GM19239 (cell line): ENCODE data around the gene MGRN1.
A peak's percentile ranks its signal among the peaks of the same experiment; 100 is the strongest.

Experiments
- DNase-seq: peaks from one replicate; pipeline ENCODE4 v3.0.0; 2011; ENCODE audit warnings: low spot score; ENCODE audit not compliant: insufficient read length
- FAIRE-seq: peaks from 2 replicates; lab custom pipeline; 2011; peaks lifted over from hg19 to GRCh38; lab: Jason Lieb, UNC

MGRN1 gene

DNA sequence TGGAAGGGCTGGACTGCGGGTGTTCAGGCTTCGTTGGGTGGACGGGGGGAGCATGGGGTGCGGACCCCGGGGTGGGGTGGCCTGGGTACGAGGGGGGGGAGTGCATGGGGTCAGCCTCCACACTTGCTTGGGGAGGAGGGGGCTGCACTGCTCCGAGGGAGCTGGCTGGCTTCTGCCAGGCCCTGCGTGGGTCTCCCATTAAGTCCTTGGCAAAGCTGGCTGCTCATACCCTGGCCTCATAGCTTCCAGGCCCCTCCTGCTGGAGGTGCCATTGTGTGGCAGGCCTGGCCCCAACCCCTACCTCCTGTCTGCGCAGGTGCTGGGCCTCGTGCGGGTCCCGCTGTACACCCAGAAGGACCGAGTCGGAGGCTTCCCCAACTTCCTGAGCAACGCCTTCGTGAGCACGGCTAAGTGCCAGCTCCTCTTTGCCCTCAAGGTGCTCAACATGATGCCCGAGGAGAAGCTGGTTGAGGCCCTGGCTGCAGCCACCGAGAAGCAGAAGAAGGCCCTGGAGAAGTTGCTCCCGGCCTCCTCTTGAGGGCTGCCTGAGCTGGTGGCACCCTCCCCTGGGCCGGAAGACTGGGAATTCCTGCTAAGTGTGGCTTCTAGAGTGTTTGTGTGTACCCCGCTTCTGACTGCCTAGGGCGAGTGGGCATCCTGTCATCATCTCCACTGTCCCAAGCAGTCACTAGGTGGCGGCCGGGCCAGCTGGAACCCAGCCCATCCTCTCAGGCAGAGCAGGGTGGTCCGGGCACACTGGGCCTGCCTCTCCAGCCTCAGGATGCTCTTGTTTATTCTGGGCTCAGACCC lies 70.2 kb downstream of the MGRN1 start:
- FAIRE-seq = no peak
- no peak for DNase-seq

- FAIRE-seq = no peak
- no peak for DNase-seq
Measured at GRCh38 chr16:4695473-4696171, 71.0 kb downstream of the MGRN1 start.

DNA sequence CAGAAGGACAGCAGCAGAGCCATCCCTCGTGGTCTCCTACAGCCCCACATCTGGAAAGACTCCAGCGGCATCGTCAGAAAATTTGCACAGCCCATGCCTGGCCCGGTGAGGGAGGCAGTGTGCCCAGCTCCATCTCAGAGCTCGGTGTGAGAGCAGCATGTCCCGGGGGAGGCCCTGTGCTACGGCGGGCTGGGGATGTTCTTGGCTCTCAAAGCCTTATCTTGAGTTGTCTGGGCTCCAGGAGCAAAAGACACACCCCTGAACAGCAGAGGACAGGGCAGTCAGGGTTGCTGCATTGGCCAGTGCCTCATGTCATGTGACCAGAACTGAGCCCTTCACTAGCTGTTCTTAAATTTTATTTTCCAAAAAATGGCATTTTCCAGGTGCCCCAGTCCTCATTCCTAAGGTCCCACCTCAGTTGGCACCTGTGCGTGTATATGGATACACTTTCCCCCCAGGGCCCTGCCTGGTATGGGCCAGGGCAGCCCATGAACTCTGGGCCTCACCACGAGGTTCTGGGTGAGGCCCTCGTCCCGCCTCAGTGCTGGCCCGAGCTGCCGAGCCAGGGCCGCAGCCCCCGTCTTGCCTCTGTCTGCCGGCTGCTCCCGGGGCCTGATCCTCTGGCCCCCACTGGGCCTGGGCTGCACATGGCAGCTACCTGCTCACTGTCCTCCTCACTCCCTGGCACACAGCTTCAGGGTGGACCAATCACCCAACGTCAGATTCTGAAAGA lies 71.7 kb downstream of the MGRN1 start:
- FAIRE-seq (no peak), DNase-seq (no peak)

DNA sequence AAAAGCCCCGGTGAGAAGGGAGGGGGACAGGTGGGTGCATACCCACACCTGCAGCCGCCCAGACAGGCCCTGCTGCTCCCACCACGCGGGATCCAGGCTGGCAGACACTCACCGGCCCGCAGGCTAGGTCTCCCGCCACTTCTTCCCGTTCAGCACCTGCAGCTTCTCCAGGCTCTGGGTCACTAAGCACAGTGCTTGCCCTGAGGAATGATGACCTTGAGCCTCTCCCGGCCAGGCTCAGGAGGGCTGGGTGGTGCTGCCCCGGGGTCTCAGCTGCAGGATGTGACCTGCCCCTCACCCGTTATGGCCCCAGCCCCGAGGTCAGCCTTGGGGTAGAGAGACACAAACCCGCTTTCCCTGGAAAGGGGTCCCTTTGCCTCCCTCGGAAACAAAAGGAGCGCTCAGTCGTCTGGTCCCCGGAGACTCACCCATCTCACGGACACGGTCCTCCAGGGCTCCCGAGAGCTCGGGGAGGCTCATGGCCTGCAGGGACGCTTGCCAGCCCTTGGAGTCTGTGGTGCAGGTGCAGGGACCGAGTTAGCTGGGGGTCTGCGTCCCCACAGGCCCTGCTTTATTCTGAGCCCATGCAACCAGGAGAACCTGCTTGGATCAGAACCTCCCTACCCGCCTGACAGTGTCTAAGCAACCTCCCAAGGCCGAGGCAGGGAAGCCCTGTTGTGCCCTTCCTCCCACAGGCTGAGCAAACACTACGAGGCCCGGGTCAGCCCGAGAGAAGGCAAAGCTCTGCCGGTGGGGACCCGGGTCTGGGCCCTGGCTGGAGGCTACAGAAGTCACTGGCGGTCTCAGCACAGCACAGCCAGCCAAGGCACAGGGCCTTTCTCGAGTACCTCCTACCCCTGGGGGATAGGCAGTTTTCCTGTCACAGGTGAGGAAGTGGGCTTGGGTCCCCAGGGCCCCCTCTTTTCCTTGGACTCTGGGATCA lies 72.5 kb downstream of the MGRN1 start:
- DNase-seq (no peak), FAIRE-seq (no peak)

DNA sequence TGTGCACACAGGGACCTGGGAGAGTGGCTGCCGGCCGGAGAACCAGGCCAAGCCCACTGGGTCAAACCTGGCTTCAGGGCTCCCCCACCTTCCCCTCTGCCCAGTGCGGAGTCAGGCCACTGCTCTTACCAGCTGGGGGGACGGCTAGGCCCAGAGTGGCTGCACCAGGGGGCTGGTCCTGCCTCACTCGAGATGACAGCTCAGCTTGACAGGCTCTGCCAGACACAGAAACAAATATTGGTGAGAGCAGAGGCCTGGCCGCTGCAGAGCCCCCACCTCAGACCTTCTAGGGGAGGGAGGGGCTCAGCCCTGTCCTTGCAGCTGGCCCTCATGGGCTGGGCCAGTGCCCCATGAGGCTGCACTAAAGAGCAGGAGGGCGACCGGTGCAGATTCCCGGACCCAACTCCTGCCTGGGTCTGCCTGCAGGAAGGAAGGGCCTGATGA lies 73.2 kb downstream of the MGRN1 start:
- DNase-seq (no peak), FAIRE-seq (no peak)

- FAIRE-seq (no peak), DNase-seq (no peak)
Measured at GRCh38 chr16:4698321-4699045, 73.9 kb downstream of the MGRN1 start.

GRCh38 chr16:4699046-4699556 lies 74.5 kb downstream of the MGRN1 start:
- FAIRE-seq (no peak), DNase-seq (no peak)

GRCh38 chr16:4700380-4700996 lies 75.9 kb downstream of the MGRN1 start:
- FAIRE-seq (no peak), DNase-seq (no peak)

DNA sequence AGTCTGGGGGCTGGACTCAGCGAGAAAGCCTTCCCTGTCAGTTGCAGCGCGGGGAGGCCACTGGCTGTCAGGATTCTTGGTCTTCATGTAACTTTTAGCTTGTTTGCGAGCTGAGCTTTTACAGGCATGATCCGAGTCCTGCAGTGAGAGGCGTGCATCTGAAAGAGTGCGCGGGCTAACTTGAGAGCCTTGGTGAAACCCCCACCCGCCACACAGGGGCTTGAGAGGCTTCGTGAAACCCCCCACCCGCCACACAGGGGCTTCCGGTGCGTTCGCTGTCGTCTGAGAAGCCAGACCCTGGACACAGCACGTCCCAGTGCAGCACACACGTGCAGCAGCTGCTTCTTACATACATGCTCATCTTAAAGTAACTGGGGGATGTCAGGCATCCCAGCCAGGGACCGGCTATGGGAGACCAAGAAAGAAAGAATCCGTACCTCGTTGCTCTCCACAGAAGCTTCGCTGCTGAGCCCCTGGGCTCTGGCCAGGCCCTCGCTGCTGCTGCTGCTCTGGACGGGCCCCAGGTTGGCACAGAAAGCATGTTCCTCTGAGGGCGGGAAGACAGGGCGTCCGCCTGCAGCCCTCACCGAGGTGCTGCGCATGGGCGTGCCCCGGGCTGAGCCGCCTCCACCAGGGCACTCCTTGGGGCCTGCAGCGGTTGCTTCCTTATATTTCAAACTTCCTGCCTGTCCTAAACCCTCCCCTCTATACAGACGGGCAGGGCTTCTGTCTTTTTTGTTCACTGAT lies 76.5 kb downstream of the MGRN1 start:
- FAIRE-seq = no peak

GRCh38 chr16:4701791-4702465 lies 77.3 kb downstream of the MGRN1 start:
- no peak for FAIRE-seq
- no peak for DNase-seq

More for the DNA sequence above, 76.5 kb downstream of the MGRN1 start:
- DNase-seq = no peak

GRCh38 chr16:4702466-4702808 lies 77.8 kb downstream of the MGRN1 start:
- no peak for DNase-seq
- FAIRE-seq = no peak

DNA sequence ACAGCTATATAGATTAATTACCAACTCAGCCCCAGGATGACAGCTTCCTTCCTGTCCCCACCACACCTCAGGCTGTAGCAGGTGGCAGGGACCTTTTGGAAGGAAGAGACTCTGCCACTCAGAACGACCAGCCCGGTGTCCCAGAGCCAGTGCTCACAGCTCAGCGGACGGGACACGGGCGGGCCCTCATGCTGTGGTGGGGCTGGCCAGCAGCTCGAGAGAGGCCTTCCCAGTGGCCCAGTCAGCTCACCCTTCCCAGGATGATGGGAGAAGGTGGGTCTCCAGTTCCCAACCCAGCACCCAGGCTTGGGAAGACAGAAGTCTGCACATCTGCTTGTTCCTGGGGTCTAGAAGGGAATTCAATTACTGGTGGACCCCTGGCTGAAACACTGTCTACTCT lies 79.3 kb downstream of the MGRN1 start:
- FAIRE-seq (no peak), DNase-seq (no peak)

- FAIRE-seq (no peak), DNase-seq (no peak)
Measured at GRCh38 chr16:4704491-4704890, 79.9 kb downstream of the MGRN1 start.

DNA sequence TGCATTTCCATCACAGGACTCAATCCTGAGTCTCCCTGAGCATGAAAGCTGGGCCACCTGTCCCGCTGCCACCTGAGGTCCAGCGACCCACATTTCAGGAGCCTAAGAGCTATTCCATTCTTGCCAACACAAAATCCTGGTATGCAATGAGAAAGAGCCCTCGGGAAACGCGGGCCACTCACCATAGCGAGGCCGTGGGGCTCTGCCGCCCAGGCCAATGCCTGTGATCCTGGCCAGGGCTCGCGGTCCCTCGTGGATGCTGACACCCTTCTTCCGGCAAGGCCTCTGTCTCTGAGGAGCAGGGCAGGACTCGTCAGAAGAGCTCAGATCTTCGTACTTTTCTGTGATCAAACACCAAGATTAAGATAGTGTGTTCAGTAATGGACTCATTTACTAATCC lies 80.3 kb downstream of the MGRN1 start:
- no peak for FAIRE-seq

DNA sequence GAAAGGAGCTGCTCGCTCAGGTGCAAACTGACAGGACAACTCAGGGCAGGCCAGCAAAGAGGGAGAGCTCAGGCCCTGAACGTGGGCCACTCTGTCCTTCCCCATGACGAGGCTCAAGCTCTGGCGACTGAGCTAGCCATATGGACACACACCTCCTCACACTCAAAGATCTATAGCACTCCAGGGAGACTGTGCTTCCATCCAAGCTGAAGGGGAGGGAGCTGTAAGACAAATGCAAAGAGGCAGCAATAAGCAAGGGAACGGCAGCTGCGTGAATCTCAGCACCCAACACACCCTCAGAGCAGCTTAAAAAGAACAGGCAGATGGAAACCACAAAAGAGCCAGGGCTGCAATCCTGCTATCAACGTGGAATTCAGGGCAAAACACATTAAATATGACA lies 82.2 kb downstream of the MGRN1 start:
- FAIRE-seq (no peak), DNase-seq (no peak)

More for the DNA sequence above, 80.3 kb downstream of the MGRN1 start:
- DNase-seq = no peak

- DNase-seq = no peak
- FAIRE-seq = peak; percentile 47
Measured at GRCh38 chr16:4709481-4709880, 84.9 kb downstream of the MGRN1 start.

DNA sequence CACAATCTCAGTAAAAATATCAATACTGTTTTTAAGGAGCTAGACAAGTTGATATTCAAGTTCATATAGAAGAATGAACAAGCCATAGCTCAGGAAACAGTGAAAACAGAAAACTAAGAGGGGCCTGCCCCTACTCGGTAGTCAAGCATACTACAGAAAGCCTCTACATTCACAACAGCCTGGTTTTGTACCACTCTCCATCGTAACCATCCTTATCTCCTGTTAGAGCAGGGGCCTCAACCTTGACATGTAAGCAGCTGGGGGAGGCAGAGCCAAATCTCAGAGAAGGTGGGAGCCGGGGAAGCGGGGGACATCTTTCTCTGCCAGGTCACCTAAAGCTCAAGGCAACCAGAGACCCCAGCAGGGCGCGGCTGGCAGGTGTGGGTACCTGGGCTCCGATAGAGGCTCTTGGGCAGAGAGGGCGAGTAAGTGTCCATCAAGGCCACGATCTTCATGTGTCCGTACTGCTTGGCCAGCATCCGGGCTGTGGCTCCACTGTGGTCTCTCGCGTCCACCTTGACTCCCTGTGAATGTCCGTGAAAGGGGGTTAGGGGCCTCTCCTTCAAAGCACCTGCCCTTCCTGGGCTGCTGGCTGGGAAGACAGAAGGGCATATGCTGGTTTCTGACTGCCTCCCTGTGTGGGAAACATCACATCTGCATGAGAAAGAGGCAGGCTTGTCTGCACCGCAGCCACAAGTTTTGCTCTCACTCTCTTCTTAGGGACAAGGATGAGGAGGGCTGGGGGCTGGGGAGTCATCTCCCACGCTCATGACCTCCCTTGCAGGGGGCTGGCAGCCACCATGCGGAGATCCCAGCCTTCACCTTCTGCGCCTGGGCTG lies 89.3 kb downstream of the MGRN1 start:
- no peak for FAIRE-seq

More for the DNA sequence above, 89.3 kb downstream of the MGRN1 start:
- DNase-seq = no peak
